GM12878 (cell line): Measurements from ENCODE around the gene MVK. TPM values are rescaled to one million over a fixed set of nuclear protein-coding genes. Genes with fewer than 3 reads are reported as not detected.

Experiments
- ATAC-seq: fragments of 200-7000 bp; cut with Tn5 transposase; 3 replicates; pipeline ENCODE4 v1.9.1; 2020; ENCODE audit warnings: mild to moderate bottlenecking, moderate library complexity
- BruUV-seq: library from RNA; stranded (reverse); fragments of 400-500 nt; replicated peaks from 2 replicates; lab custom pipeline; 2021; lab: Mats Ljungman, UMichigan
- CTCF ChIA-PET: fragments of 300-600 bp; sonication (Branson Sonifier 250); formaldehyde crosslinking; extraction: SDS; loops from one replicate; lab custom pipeline; 2021; ENCODE audit warnings: inconsistent platforms; lab: Yijun Ruan, JAX
- POLR2A ChIA-PET: fragments of 350-600 bp; formaldehyde crosslinking; extraction: SDS; loops from one replicate; lab custom pipeline; 2021; ENCODE audit warnings: inconsistent platforms; lab: Charles Lee
- RAD21 ChIA-PET: fragments of 300-600 bp; sonication (Branson Sonifier 250); formaldehyde crosslinking; loops from one replicate; lab custom pipeline; 2023; ENCODE audit warnings: antibody characterized with exemption; ENCODE audit not compliant: unreplicated experiment; lab: Charles Lee
- SMC1A ChIA-PET: fragments of 300-600 bp; sonication (Branson Sonifier 250); formaldehyde crosslinking; loops from one replicate; lab custom pipeline; 2023; ENCODE audit not compliant: unreplicated experiment, uncharacterized antibody; lab: Charles Lee
- DNase-seq: peaks from one replicate; pipeline ENCODE4 v3.0.0-alpha.2; 2011; ENCODE audit warnings: low read depth, low spot score
- FAIRE-seq: peaks from 3 replicates; lab custom pipeline; 2011; peaks lifted over from hg19 to GRCh38; lab: Jason Lieb, UNC
- H2AFZ ChIP-seq: 2 replicates; pipeline ENCODE4 v1.6.0; 2011; ENCODE audit warnings: low read depth, low read length, control low read depth; ENCODE audit not compliant: control insufficient read depth
- H3K27ac ChIP-seq: 2 replicates; pipeline ENCODE4 v1.5.1; 2011; ENCODE audit warnings: control low read depth; ENCODE audit not compliant: control insufficient read depth, insufficient read depth
- H3K27me3 ChIP-seq, 2 experiments: replicated peaks in 1 of 2; 2 replicates each; pipeline versions ENCODE4 v1.6.0 to v1.6.1; 2011; ENCODE audit warnings: low read length in 1 of 2; ENCODE audit not compliant: control insufficient read depth in 2 of 2, insufficient read depth in 2 of 2
- H3K36me3 ChIP-seq, 2 experiments: 2 replicates each; pipeline ENCODE4 v1.5.1; 2011; ENCODE audit warnings: low read length in 1 of 2; ENCODE audit not compliant: control insufficient read depth in 2 of 2, insufficient read depth in 2 of 2
- H3K4me1 ChIP-seq: 2 replicates; pipeline ENCODE4 v1.6.1; 2011; ENCODE audit warnings: mild to moderate bottlenecking, low read length, moderate library complexity, mixed read lengths; ENCODE audit not compliant: control insufficient read depth, insufficient read depth
- H3K4me2 ChIP-seq: 2 replicates; pipeline ENCODE4 v1.6.0; 2011; ENCODE audit warnings: control low read depth; ENCODE audit not compliant: control insufficient read depth, insufficient read depth
- H3K4me3 ChIP-seq: fragments of 200-600 bp; sonication (generic); 2 replicates; pipeline ENCODE4 v1.5.1; 2016
- H3K79me2 ChIP-seq: 2 replicates; pipeline ENCODE4 v1.6.0; 2011; ENCODE audit warnings: low read length; ENCODE audit not compliant: control insufficient read depth, insufficient read depth
- H3K9ac ChIP-seq: 2 replicates; pipeline ENCODE4 v1.8.0; 2011; ENCODE audit warnings: low read length, control low read depth, mixed read lengths; ENCODE audit not compliant: control insufficient read depth, insufficient read depth
- H3K9me3 ChIP-seq: replicated peaks from 3 replicates; pipeline ENCODE4 v1.5.1; 2011; ENCODE audit warnings: mild to moderate bottlenecking, low read length; ENCODE audit not compliant: control insufficient read depth, insufficient read depth
- H4K20me1 ChIP-seq: 2 replicates; pipeline ENCODE4 v1.6.0; 2011; ENCODE audit not compliant: control insufficient read depth, insufficient read depth
- ATF2 ChIP-seq: IDR thresholded peaks from 2 replicates; pipeline ENCODE4 v1.6.1; 2012; ENCODE audit warnings: low read length, inconsistent platforms
- EED ChIP-seq: sonication (generic); IDR thresholded peaks from 2 replicates; pipeline ENCODE4 v1.6.1; 2016; ENCODE audit warnings: antibody characterized with exemption, low read depth
- POLR2A ChIP-seq: IDR thresholded peaks from 2 replicates; pipeline ENCODE4 v1.6.1; 2011; ENCODE audit warnings: low read depth, mild to moderate bottlenecking, low read length
- RELB ChIP-seq: fragments of 450-650 bp; IDR thresholded peaks from 2 replicates; pipeline ENCODE4 v1.6.1; 2017; ENCODE audit warnings: low read depth, mild to moderate bottlenecking, moderate library complexity
- SUZ12 ChIP-seq: fragments of 200-600 bp; sonication (generic); IDR thresholded peaks from one replicate; pipeline ENCODE4 v1.6.1; 2018; ENCODE audit warnings: antibody characterized with exemption, mild to moderate bottlenecking; ENCODE audit not compliant: unreplicated experiment
- WGBS: methylation state at CpG from one replicate; pipeline ENCODE4 v1.1.6; 2016; ENCODE audit warnings: low lambda C conversion rate; ENCODE audit not compliant: insufficient replicate concordance, insufficient coverage; ENCODE audit errors: missing lambda C conversion rate; 5-methylcytosine and 5-hydroxymethylcytosine counted together
- in situ Hi-C: fragments of 300-500 bp; cut with MboI; formaldehyde crosslinking; loops from 9 replicates; pipeline ENCODE4 v1.14.3; 2018; ENCODE audit warnings: mixed read lengths
- intact Hi-C: fragments of 100-400 bp; cut with micrococcal nuclease; formaldehyde crosslinking; loops from one replicate; pipeline ENCODE4 v1.14.2; 2022; ENCODE audit not compliant: unreplicated experiment
- polyA plus RNA-seq, 11 experiments: library from polyadenylated mRNA; depleted of rRNA in 4 of 11; unstranded in 6 of 11; stranded (reverse) in 5 of 11; fragments of >200 nt; fragmentation: Nextera tagmentation in 4 of 11; fragmentation: Illumina TruSeq in 1 of 11; extraction: Ambion mirVana in 4 of 11; extraction: Trizol in 1 of 11; gene quantifications; 1 replicate in 1 of 11; 2 replicates in 10 of 11; pipeline versions ENCODE4 v1.2.1 to v1.2.3, GENCODE V29; 2011 to 2016; ENCODE audit warnings: inconsistent platforms in 2 of 11, missing spikeins in 2 of 11, low read depth in 1 of 11
- total RNA-seq, 4 experiments: library from RNA; depleted of rRNA in 3 of 4; stranded (reverse); fragments of >200 nt in 3 of 4; fragmentation: Illumina TruSeq in 1 of 4; extraction: Trizol in 1 of 4; gene quantifications; 2 replicates each; pipeline versions ENCODE4 v1.2.1 to v1.2.3, GENCODE V29; 2013 to 2021

The MVK gene
- total and polyA plus RNA-seq, 10 of the 15 experiments (the other 5 are each of a cell fraction or from before 2014, with no cell fraction given), result 0.24 to 46.7 (median 31.9) TPM

- FAIRE-seq, result no peak
- BruUV-seq, result no TSS peak
- in situ Hi-C loops, result no loop called here
- Histone ChIP-seq H3K4me3 (no peak overlapping the region), H3K27me3 (no peaks in the 10 kb centered on the region), H3K27ac (no peak overlapping the region), H3K9me3 (no peaks in the 10 kb centered on the region)
- RAD21 ChIA-PET, result no interaction called here
- TF ChIP-seq ATF2 (no peak), SUZ12 (no peak)
- TF ChIP-seq, all 136 proteins: peak for 0
- Histone ChIP-seq H4K20me1 (no peaks in the 10 kb centered on the region), H3K36me3 (peaks cover 4 to 9% of the 10 kb centered on the region in 2 experiments; a peak in 3 of 4 replicates), H3K9ac (no peak overlapping the region), H3K4me1 (no peaks in the 10 kb centered on the region), H2AFZ (no peak overlapping the region), H3K79me2 (no peaks in the 10 kb centered on the region), H3K4me2 (no peak overlapping the region)
- intact Hi-C loops, result no loop called here
- POLR2A ChIA-PET, result no interaction called here
- SMC1A ChIA-PET, result interaction anchor here (1.0 to 1.2 kb wide), 2 partner anchors 9 to 96 kb away, joined by 3 read pairs; no protein-coding TSS in a partner anchor
- WGBS, result 91% methylated on average over 25 of the region's 26 CpGs
- CTCF ChIA-PET, result interaction anchor here (0.7 to 1.8 kb wide), 3 partner anchors 73 to 321 kb away, joined by 3 to 4 read pairs (median 4); no protein-coding TSS in a partner anchor
- no peak for ATAC-seq
- DNase-seq, result no peak
Observed at GRCh38 chr12:109524466-109525278, 48.9 kb upstream of the MVK start.

- Histone ChIP-seq H2AFZ (no peak overlapping the region), H4K20me1 (no peaks in the 10 kb centered on the region), H3K27me3 (no peaks in the 10 kb centered on the region), H3K36me3 (peaks cover 3 to 9% of the 10 kb centered on the region in 2 experiments; a peak in 3 of 4 replicates), H3K4me2 (no peak overlapping the region), H3K9me3 (no peaks in the 10 kb centered on the region), H3K79me2 (no peaks in the 10 kb centered on the region), H3K27ac (no peak overlapping the region), H3K9ac (no peak overlapping the region), H3K4me3 (no peak overlapping the region), H3K4me1 (no peaks in the 10 kb centered on the region)
- ChIA-PET POLR2A (no interaction called here), RAD21 (no interaction called here), SMC1A (interaction anchor here (1.2 kb wide), 1 partner anchor 9 kb away, joined by 3 read pairs; no protein-coding TSS in a partner anchor), CTCF (interaction anchor here (0.7 to 1.8 kb wide), 4 partner anchors 69 to 320 kb away, joined by 3 to 4 read pairs (median 4); no protein-coding TSS in a partner anchor)
- in situ Hi-C loops, result no loop called here
- no peak for DNase-seq
- no peak for TF ChIP-seq POLR2A
- no peak for TF ChIP-seq RELB
- no peak for TF ChIP-seq EED
- intact Hi-C loops, result no loop called here
- no TSS peak for BruUV-seq
- no peak for FAIRE-seq
- ATAC-seq, result no peak
- WGBS, result 95% methylated on average over 3 of the region's 3 CpGs
Observed at GRCh38 chr12:109525279-109525585, 48.4 kb upstream of the MVK start.
